Measurements from ENCODE around the gene UNC45B. TPM values are rescaled to one million over a fixed set of nuclear protein-coding genes. Genes with fewer than 3 reads are reported as not detected.

UNC45B gene
- total and polyA plus RNA-seq, 2 of the 4 experiments (the other 2 are of a cell fraction) = not detected

GRCh38 chr17:35141681-35142466 is 5.7 kb upstream of the UNC45B start, which contains the start of gene NLE1 (continued):
- TF ChIP-seq MAZ (IDR thresholded peaks at IDR 0.05; ENCODE audit: borderline replicate concordance, low read depth, low read length) (peak; percentile 73; the same call in 1 of the 2 replicates), MXI1 (IDR thresholded peaks at IDR 0.05; ENCODE audit: borderline replicate concordance, low read depth, low read length) (peak; percentile 100)

- Histone ChIP-seq H3K9me3 (ENCODE audit: control insufficient read depth, insufficient read depth, low read length) (no peaks in the 10 kb centered on the region), H4K91ac (ENCODE audit: insufficient read depth, low read depth, low read length) (no peak overlapping the region), H3K4me1 (ENCODE audit: control insufficient read depth, insufficient read depth, low read length) (no peaks in the 10 kb centered on the region; the same call in 1 of the 2 replicates), H3K79me1 (ENCODE audit: low read depth in 1 of 2, low read length in 2 of 2) (peaks cover 14 to 20% of the 10 kb centered on the region in 2 experiments), H2AK5ac (ENCODE audit: low read depth, low read length) (no peak overlapping the region), H3K4me3 (ENCODE audit: insufficient read depth, low read depth, low read length) (no peak overlapping the region), H3K4ac (ENCODE audit: low read depth, low read length) (no peak overlapping the region), H2BK5ac (ENCODE audit: low read depth, low read length, poor library complexity, severe bottlenecking) (no peak overlapping the region), H2AK9ac (replicated peaks; ENCODE audit: low read depth, low read length, poor library complexity) (no peak overlapping the region), H4K8ac (ENCODE audit: low read depth in 2 of 2, low read length in 2 of 2) (peak overlapping the region in 1 of 2 experiments; percentile 9; a peak in 1 of 4 replicates), H3K18ac (ENCODE audit: low read depth, low read length) (no peak overlapping the region), H2AFZ (replicated peaks; ENCODE audit: low read length, poor library complexity) (peak overlapping the region; percentile 94), H3K27me3 (ENCODE audit: control insufficient read depth, insufficient read depth, low read length) (peaks cover 12% of the 10 kb centered on the region), H3K14ac (replicated peaks; ENCODE audit: low read depth, low read length) (no peak overlapping the region), H2BK20ac (ENCODE audit: low read depth, low read length) (no peak overlapping the region), H3K56ac (ENCODE audit: extremely low read depth, insufficient read depth, low read length) (no peak overlapping the region), H3K27ac (ENCODE audit: insufficient read depth, low read length) (no peak overlapping the region), H2BK120ac (ENCODE audit: low read depth, low read length) (no peak overlapping the region), H3K9ac (ENCODE audit: low read depth, low read length) (no peak overlapping the region), H4K20me1 (ENCODE audit: insufficient read depth, low read length) (no peaks in the 10 kb centered on the region), H3K4me2 (ENCODE audit: low read depth, low read length) (no peak overlapping the region), H3K36me3 (ENCODE audit: control insufficient read depth, insufficient read depth, low read length) (peaks cover 19% of the 10 kb centered on the region), H3K23ac (ENCODE audit: low read depth, low read length) (no peak overlapping the region), H3K9me1 (ENCODE audit: insufficient read depth, low read length) (peaks cover 3% of the 10 kb centered on the region; the same call in 1 of the 2 replicates), H4K5ac (ENCODE audit: low read depth, low read length) (no peak overlapping the region), H2BK15ac (ENCODE audit: low read depth, low read length) (no peak overlapping the region)
- ChIA-PET POLR2A (ENCODE audit: unreplicated experiment) (no interaction called here), CTCF (interaction anchor here (1.2 kb wide), 1 partner anchor 98 kb away, joined by 3 read pairs; no protein-coding TSS in a partner anchor)
- no TSS peak for BruUV-seq (replicated peaks)
- intact Hi-C loops (cut with micrococcal nuclease) = no loop called here
- DNase-seq (no peak), ATAC-seq (ENCODE audit: low read depth) (no peak)
- in situ Hi-C loops (cut with MboI; ENCODE audit: low sequenced_read_pairs) = no loop called here
- 52% methylated on average over 5 of the region's 8 CpGs; no CpG with 5 or more reads in 1 of the 2 experiments for WGBS, 2 experiments (ENCODE audit: extremely low coverage in 2 of 2, insufficient read length in 1 of 2)
- no peak for TF ChIP-seq BHLHE40 (IDR thresholded peaks at IDR 0.05; ENCODE audit: low read depth, low read length)
- dilution Hi-C loops (cut with HindIII; ENCODE audit: low sequenced_read_pairs, unreplicated experiment) = no loop called here
Observed at GRCh38 chr17:35142467-35142796, 5.2 kb upstream of the UNC45B start.

All from IMR-90 (cell line).